Prostate gland (tissue), 2 donors: ENCODE measurements around the gene NCBP2L.

ENCODE experiments used
- POLR2A ChIP-seq: fragments of 450-650 bp; IDR thresholded peaks from one replicate; pipeline ENCODE4 v1.6.1; 2016; ENCODE audit warnings: antibody characterized with exemption, mild to moderate bottlenecking
- POLR2AphosphoS5 ChIP-seq: sonication (generic); formaldehyde crosslinking; IDR thresholded peaks from one replicate; pipeline ENCODE4 v1.6.1; 2017; ENCODE audit warnings: antibody characterized with exemption
- TF ChIP-seq, protein P1 (sequence below), 4 experiments: fragments of 200-600 bp in 2 of 4; fragments of 450-650 bp in 2 of 4; sonication (generic) in 2 of 4; IDR thresholded peaks; 1 replicate in 3 of 4; 2 replicates in 1 of 4; pipeline ENCODE4 v1.5.1; 2016 to 2019; ENCODE audit warnings: antibody characterized with exemption in 4 of 4, mild to moderate bottlenecking in 2 of 4, moderate library complexity in 2 of 4

DNA sequence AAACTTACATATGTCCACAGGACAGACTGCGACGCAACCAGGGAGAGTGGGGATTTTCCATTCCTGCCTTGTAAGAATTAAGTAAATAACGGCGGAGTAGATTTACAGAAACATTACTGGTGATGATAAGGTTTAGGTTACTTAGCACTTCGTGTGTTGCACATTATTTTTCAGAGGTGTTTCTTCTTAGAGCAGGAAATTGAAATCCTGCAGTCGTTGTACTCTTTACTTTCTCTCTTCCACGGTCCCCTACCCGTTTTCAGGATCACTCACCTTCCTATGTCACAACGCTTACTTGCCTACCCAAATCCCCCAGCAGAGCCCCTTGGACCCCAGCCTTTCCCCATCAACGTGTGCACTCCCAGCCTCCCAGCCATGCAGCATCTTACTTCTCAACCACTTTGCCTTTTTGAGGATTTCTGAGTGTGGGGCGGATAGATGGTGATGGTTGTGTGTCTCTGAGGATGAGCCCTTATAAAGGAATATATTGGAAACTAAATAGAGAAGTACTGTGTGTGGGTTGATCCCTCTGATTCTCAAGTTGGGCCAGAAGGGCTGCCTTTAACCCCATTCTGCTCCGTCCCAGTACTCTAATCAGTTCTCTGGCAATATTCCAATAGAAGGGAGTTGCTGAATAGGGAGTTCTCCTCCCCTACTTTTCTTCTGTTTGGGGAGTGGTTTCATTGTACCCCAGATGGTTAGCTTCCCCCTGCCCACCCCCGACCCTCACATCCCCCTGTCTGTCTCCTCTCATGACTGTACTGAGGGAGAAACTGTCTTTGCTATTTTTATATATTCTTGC, 49.7 kb downstream of the NCBP2L start:
- TF ChIP-seq, protein P1, sequence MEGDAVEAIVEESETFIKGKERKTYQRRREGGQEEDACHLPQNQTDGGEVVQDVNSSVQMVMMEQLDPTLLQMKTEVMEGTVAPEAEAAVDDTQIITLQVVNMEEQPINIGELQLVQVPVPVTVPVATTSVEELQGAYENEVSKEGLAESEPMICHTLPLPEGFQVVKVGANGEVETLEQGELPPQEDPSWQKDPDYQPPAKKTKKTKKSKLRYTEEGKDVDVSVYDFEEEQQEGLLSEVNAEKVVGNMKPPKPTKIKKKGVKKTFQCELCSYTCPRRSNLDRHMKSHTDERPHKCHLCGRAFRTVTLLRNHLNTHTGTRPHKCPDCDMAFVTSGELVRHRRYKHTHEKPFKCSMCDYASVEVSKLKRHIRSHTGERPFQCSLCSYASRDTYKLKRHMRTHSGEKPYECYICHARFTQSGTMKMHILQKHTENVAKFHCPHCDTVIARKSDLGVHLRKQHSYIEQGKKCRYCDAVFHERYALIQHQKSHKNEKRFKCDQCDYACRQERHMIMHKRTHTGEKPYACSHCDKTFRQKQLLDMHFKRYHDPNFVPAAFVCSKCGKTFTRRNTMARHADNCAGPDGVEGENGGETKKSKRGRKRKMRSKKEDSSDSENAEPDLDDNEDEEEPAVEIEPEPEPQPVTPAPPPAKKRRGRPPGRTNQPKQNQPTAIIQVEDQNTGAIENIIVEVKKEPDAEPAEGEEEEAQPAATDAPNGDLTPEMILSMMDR (IDR thresholded peaks at IDR 0.05), result no peak
- no peak for TF ChIP-seq POLR2AphosphoS5
- no peak for TF ChIP-seq POLR2A
